Omental fat pad (tissue), 4 donors: ENCODE results near the gene PCCA. TPM values are rescaled to one million over a fixed set of nuclear protein-coding genes. Genes with fewer than 3 reads are reported as not detected.
"Not testable (repeated sequence)": the region's sequence is repeated elsewhere in the genome, so short reads cannot be mapped to it uniquely, and the experiment has no call there.

Experiments used
- ATAC-seq: fragments of 150-250 bp; one replicate; pipeline ENCODE4 v1.9.1; 2016; ENCODE audit warnings: mild to moderate bottlenecking, moderate library complexity; ENCODE audit not compliant: low FRiP score
- DNase-seq: peaks from one replicate; pipeline ENCODE4 v3.0.0-alpha.2; 2019; ENCODE audit warnings: low spot score
- CTCF ChIP-seq, 3 donors: fragments of 450-650 bp; IDR thresholded peaks; one replicate each; pipeline ENCODE4 v1.5.1; 2016 to 2017; ENCODE audit warnings: antibody characterized with exemption in 3 of 3, mild to moderate bottlenecking in 3 of 3, moderate library complexity in 2 of 3
- total RNA-seq, 4 donors: library from RNA; depleted of rRNA; stranded (reverse); fragments of >200 nt; gene quantifications; one replicate each; pipeline ENCODE4 v1.1.0, GENCODE V29; 2016

PCCA gene
- total RNA-seq, 4 donors from 2014 or later: 27.5 to 61.6 (median 49.2) TPM

DNA sequence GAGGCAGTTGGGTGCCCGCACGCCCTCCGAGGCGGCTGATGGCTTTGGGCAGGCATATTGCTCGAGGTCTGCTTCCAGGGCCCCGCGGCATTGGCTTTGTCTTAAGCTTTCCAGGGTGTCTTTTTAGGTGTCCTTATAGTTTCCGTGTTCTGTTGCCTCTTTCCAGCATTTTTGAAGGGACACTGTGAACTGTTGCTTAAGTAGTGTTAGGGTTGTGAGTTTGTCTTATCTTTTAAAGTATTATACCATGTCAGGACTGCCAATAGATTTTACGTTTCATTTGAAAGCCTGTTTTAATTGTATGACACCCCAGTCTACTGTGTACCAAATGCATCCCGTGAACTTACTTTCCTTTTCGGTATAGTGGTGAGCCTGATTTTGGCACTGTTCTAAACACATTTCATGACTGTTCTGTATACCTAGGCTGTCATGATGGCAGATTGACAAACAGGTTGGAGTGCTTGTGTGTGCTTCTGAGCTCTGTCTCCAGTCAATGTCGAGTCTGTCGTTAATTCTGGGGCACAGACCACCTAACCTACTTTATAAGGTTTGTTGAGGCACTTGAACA lies 656 bp downstream of the PCCA start:
- ATAC-seq (peak; percentile 22), DNase-seq (no peak)
- TF ChIP-seq CTCF (IDR thresholded peaks at IDR 0.05): no peak

GRCh38 chr13:100090861-100091260 lies 2.0 kb downstream of the PCCA start:
- no peak for ATAC-seq
- TF ChIP-seq CTCF (IDR thresholded peaks at IDR 0.05): no peak
- DNase-seq: no peak

GRCh38 chr13:100091391-100091790 lies 2.5 kb downstream of the PCCA start:
- DNase-seq: no peak
- ATAC-seq: no peak
- no peak for TF ChIP-seq CTCF (IDR thresholded peaks at IDR 0.05)

DNA sequence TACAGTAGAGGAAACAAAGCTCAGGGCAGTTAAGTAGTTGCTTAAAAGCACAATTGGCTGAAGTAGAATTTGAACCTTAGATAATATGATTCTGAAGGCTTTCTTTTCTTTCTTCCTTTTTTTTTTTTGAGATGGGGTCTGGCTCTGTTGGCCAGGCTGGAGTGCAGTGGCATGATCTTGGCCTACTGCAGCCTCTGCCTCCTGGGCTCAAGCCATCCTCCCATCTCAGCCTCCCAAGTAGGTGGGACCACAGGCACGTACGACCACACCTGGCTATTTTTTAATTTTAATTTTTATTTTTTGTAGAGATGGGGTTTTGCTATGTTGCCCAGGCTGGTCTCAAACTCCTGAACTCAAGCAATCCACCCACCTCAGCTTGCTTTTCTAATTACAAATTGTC lies 3.4 kb downstream of the PCCA start:
- not testable (repeated sequence) for DNase-seq, ATAC-seq

- no peak for TF ChIP-seq CTCF (IDR thresholded peaks at IDR 0.05)
- DNase-seq (no peak), ATAC-seq (no peak)
Measured at GRCh38 chr13:100095498-100095897, 6.6 kb downstream of the PCCA start.

- no peak for ATAC-seq
- no peak for TF ChIP-seq CTCF (IDR thresholded peaks at IDR 0.05)
- no peak for DNase-seq
Measured at GRCh38 chr13:100096526-100096925, 7.6 kb downstream of the PCCA start.

DNA sequence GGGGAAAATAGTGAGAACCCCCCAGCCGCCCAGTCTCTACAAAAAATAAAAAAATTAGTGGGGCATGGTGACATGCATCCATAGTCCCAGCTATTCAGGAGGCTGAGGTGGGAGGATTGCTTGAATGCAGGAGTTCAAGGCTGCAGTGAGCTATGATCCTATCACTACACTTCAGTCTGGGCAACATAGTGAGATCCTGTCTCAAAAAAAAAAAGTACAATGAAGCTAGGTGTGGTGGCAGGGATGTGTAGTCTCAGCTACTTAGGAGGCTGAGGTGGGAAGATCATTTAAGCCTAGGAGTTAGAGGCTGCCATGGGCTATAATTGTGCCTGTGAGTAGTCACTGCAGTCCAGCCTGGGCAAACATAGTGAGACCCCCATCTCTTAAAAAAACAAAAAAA lies 8.9 kb downstream of the PCCA start:
- DNase-seq (no peak), ATAC-seq (no peak)
- TF ChIP-seq CTCF (IDR thresholded peaks at IDR 0.05): no peak
